ENCODE data around the gene INTS2.
"Not testable (repeated sequence)": the region's sequence is repeated elsewhere in the genome, so short reads cannot be mapped to it uniquely, and the experiment has no call there.

The INTS2 gene

DNA sequence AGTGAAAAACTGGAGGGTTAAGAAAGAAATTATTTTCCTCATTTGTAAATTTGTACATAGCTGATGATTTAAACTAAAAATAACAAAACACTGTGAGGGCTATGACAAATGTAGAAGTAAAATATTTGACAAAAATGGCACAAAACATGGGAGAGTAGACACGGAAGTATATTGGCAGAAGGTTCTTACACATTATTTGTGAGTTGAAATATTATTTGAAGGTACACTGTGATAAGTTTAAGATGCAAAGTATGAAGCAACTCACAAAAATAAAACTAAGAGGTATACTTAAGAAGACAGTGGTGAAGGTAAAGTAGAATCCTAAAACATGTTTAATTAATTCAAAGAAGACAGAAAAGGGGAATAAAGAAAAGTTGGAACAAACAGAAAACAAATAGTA is 99.1 kb downstream of the INTS2 start:
- H3K36me3 Mint-ChIP-seq (ENCODE audit: low read depth): peaks cover 25% of the 10 kb centered on the region
- H3K27ac Mint-ChIP-seq: no peak overlapping the region
- H3K27me3 Mint-ChIP-seq (ENCODE audit: low read depth): no peaks in the 10 kb centered on the region
- no peaks in the 10 kb centered on the region for H3K4me1 Mint-ChIP-seq (ENCODE audit: low read depth)
- peaks cover 5% of the 10 kb centered on the region for H3K9me3 Mint-ChIP-seq
- H3K4me3 Mint-ChIP-seq: no peak overlapping the region

DNA sequence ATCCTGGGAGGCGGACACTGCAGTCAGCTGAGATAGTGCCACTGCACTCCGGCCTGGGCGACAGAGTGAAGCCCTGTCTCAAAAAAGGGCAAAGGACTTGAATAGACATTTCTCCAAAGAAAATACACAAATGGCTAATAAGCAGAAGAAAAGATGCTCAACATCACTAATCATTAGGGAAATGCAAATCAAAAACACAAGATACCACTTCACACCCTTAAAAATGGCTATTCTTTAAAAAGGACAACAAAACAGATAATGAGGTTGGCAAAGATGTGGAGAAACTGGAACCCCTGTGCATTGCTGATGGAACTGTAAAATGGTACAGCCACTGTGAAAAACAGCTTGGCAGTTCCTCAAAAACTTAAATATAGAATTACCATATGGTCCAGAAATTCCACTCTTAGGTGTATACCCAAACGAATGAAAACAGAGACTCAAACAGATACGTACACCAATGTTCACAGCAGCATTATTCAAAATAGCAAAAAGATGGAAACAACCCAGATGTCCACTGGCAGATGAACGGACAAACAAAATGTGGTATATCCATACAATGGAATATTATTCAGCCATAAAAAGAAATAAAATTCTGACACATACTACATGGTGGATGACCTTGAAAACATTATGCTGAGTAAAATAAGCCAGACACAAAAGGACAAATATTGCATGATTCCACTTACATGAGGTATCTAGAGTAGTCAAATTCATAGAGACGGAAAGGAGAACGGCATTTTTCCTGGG is 100.0 kb downstream of the INTS2 start:
- Mint-ChIP-seq H3K27ac (no peak overlapping the region), H3K36me3 (ENCODE audit: low read depth) (peaks cover 26% of the 10 kb centered on the region), H3K27me3 (ENCODE audit: low read depth) (no peaks in the 10 kb centered on the region), H3K4me3 (no peak overlapping the region), H3K4me1 (ENCODE audit: low read depth) (no peaks in the 10 kb centered on the region), H3K9me3 (peaks cover 5% of the 10 kb centered on the region)

DNA sequence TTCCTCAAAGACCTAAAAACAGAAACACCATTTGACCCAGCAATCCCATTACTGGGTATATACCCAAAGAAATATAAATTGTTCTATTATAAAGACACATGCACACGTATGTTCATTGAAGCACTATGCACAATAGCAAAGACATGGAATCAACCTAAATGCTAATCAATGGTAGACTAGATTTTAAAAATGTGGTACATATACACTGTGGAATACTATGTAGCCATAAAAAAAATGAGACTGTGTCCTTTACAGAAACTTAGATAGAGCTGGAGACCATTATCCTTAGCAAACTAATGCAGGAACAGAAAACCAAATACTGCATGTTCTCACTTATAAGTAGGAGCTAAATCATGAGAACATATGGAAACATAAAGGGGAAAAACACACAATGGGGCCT is 100.9 kb downstream of the INTS2 start:
- not testable (repeated sequence) for H3K27ac Mint-ChIP-seq; H3K4me3 Mint-ChIP-seq; H3K27me3 Mint-ChIP-seq (ENCODE audit: low read depth); H3K9me3 Mint-ChIP-seq; H3K4me1 Mint-ChIP-seq (ENCODE audit: low read depth)
- peaks cover 30% of the 10 kb centered on the region for H3K36me3 Mint-ChIP-seq (ENCODE audit: low read depth)

DNA sequence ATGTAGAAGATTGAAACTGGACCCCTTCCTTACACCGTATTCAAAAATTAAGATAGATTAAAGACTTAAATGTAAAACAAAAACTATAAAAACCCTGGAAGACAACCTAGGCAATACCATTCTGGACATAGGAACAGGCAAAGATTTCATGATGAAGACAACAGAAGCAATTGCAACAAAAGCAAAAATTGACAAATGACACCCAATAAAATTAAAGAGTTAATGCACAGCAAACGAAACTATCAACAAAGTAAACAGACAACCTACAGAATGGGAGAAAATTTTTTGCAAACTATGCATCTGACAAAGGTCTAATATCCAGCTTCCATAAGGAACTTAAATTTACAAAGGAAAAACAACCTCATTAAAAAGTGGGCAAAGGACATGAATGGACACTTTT is 101.6 kb downstream of the INTS2 start:
- not testable (repeated sequence) for H3K4me1 Mint-ChIP-seq (ENCODE audit: low read depth); H3K4me3 Mint-ChIP-seq; H3K27me3 Mint-ChIP-seq (ENCODE audit: low read depth); H3K9me3 Mint-ChIP-seq; H3K27ac Mint-ChIP-seq
- peaks cover 33% of the 10 kb centered on the region for H3K36me3 Mint-ChIP-seq (ENCODE audit: low read depth)

DNA sequence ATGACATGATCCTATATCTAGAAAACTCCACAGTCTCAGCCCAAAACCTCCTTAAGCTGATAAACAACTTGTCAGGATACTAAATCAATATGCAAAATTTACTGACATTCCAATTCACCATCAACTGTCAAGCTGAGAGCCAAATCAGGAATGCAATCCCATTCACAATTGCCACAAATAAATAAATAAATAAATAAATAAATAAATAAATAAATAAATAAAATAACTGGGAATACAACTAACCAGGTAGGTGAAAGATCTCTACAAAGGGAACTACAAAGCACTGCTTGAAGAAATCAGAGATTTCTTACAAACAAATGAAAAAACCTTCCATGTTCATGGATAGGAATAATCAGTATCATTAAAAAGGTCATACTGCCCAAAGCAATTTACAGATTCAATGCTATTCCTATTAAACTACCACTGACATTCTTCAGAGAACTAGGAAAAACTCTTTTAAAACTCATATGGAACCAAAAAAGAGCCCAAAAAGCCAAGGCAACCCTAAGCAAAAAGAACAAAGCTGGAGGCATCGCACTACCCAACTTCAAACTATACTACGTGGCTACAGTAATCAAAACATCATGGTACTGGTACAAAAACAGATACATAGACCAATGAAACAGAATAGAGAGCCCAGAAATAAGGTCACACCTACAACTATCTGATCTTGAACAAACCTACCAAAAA is 102.2 kb downstream of the INTS2 start:
- Mint-ChIP-seq H3K9me3 (peaks cover 8% of the 10 kb centered on the region), H3K36me3 (ENCODE audit: low read depth) (peaks cover 37% of the 10 kb centered on the region), H3K4me1 (ENCODE audit: low read depth) (peaks cover 1% of the 10 kb centered on the region), H3K27ac (no peak overlapping the region), H3K4me3 (no peak overlapping the region), H3K27me3 (ENCODE audit: low read depth) (no peaks in the 10 kb centered on the region)

DNA sequence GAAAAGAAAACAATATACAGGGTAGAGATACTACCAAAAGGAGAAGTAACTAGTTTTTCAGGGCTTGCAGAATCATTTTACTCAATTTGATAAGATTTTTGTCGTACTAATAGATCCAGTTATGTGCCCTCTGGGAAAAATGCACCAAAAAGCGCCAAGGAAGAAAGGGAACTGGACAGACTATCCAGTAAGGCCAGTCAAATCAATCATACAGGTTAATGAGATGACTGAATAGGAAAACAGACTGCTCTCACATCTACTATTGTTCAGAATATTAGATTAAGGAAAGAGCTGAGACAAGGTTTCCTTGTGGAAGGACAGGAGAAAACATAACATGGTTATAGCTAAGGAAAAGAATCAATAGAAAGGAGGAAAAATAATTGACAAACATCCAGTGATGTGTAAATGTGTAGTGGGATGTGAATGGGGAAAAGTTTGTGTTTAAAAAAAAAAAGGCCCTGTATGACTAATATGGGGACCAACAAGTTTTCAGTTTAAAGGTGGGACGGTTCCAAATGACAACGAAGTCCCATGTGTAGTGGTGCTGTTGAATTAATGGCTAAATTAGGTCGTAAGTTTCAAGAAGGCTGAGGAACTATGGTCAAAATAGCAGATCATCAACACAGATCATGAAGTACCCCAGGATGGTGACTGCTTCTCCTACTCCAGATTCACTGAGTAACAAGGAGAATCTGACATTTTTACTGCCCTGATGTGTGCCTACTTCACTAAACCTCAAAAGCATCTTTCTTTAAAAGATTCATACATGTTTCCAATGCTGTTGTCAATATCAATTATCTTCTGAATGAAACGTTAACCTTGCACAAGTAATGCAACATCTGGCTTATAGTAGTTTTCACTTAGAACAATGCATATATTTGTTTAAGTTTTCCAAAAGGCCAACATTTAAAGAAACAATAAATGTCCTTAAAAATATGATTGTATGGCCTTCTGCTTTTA is 105.2 kb downstream of the INTS2 start:
- Mint-ChIP-seq H3K27me3 (ENCODE audit: low read depth) (no peaks in the 10 kb centered on the region), H3K9me3 (peaks cover 4% of the 10 kb centered on the region), H3K36me3 (ENCODE audit: low read depth) (peaks cover 34% of the 10 kb centered on the region), H3K27ac (no peak overlapping the region), H3K4me1 (ENCODE audit: low read depth) (peaks cover 4% of the 10 kb centered on the region), H3K4me3 (no peak overlapping the region)

DNA sequence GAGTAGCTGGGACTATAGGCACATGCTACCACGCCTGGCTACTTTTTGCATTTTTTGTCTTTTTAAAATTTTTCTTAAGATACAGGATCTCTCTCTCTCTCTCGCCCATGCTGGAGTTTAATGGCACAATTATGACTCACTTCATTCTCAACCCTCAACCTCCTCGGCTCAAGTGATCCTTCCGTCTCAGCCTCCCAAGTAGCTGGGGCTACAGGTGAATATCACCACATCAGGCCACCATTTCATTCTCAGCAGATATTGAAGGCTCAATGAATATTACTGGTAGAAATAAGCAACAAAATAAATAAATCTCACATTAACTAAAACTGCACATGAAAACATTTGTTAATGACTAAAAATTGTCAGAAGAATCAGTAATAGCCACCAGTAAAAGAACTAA is 106.1 kb downstream of the INTS2 start:
- Mint-ChIP-seq H3K27ac (no peak overlapping the region), H3K4me3 (no peak overlapping the region), H3K36me3 (ENCODE audit: low read depth) (peaks cover 29% of the 10 kb centered on the region), H3K27me3 (ENCODE audit: low read depth) (no peaks in the 10 kb centered on the region), H3K9me3 (peaks cover 4% of the 10 kb centered on the region), H3K4me1 (ENCODE audit: low read depth) (peaks cover 4% of the 10 kb centered on the region)

DNA sequence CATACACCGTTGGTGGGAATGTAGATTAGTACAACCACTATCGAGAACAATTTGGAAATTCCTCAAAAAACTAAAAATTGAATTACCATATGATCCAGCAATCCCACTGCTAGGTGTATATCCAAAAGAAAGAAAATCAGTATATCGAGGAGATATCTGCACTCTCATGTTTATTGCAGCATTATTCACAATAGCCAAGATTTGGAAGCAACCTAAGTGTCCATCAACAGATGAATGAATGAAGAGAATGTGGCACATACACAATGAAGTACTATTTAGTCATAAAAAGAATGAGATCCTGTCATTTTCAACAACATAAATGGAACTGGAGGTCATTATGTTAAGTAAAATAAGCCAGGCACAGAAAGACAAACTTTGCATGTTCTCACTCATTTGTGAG is 108.5 kb downstream of the INTS2 start:
- not testable (repeated sequence) for H3K4me3 Mint-ChIP-seq; H3K4me1 Mint-ChIP-seq (ENCODE audit: low read depth); H3K27ac Mint-ChIP-seq; H3K27me3 Mint-ChIP-seq (ENCODE audit: low read depth); H3K9me3 Mint-ChIP-seq
- peaks cover 26% of the 10 kb centered on the region for H3K36me3 Mint-ChIP-seq (ENCODE audit: low read depth)

DNA sequence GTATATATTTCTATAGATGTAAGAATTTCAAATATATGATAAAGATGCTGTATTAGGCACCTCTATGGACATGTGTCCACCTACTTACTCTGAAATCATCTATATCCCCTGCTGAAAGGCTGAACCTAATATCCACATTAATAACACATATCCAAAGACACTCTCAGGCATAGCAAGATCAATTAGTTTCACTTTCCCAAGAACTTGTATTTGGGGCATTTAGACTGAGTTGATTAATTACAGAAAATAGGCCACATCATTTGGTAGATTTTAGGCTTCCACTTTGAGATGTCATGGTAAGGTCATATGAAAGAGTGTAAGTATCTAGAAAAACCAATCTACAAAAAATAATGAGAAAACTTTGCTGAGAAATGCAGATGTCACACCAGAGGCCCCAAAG is 109.6 kb downstream of the INTS2 start:
- Mint-ChIP-seq H3K4me1 (ENCODE audit: low read depth) (peaks cover 4% of the 10 kb centered on the region), H3K27me3 (ENCODE audit: low read depth) (no peaks in the 10 kb centered on the region), H3K36me3 (ENCODE audit: low read depth) (peaks cover 27% of the 10 kb centered on the region), H3K27ac (no peak overlapping the region), H3K9me3 (peaks cover 4% of the 10 kb centered on the region), H3K4me3 (no peak overlapping the region)

DNA sequence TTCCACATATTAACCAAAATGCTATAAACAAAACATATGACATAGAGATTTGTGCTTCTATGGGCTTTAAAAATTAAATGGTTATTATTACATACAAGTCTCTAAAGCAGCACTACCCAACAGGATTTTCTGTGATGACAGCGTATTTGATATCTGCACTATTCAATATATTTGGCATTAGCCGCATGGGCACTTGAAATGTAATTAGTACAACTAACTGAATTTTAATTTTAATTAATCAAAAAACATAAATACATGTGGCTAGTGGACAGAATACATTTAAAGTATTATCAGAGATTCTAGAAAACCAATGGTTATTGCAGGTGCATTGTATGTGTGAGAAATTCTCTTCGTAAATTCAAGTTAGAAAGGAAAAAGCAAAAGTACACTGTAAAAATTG is 110.3 kb downstream of the INTS2 start:
- peaks cover 4% of the 10 kb centered on the region for H3K4me1 Mint-ChIP-seq (ENCODE audit: low read depth)
- no peak overlapping the region for H3K27ac Mint-ChIP-seq
- peaks cover 4% of the 10 kb centered on the region for H3K9me3 Mint-ChIP-seq
- peaks cover 28% of the 10 kb centered on the region for H3K36me3 Mint-ChIP-seq (ENCODE audit: low read depth)
- H3K4me3 Mint-ChIP-seq: no peak overlapping the region
- no peaks in the 10 kb centered on the region for H3K27me3 Mint-ChIP-seq (ENCODE audit: low read depth)

DNA sequence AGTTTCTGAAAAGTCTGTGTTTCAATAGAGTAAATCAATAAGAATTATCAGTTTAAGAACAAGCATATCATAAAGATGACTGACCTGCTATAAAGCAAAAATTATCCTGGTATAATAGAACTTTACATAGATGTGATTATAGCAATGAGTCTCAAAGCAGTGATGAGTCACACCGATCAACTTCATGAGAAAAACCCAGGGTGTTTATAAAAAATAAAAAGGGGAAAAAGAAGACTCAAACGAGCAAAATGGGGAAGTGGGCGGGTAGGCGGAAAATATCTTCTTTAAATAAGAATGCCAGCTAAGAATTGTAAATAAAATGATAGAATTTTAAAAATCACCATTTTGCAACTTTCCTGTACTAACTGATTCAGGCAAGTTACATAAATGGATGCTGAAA is 111.2 kb downstream of the INTS2 start:
- Mint-ChIP-seq H3K4me3 (no peak overlapping the region), H3K9me3 (peaks cover 4% of the 10 kb centered on the region), H3K27ac (no peak overlapping the region), H3K36me3 (ENCODE audit: low read depth) (peaks cover 22% of the 10 kb centered on the region), H3K4me1 (ENCODE audit: low read depth) (peaks cover 3% of the 10 kb centered on the region), H3K27me3 (ENCODE audit: low read depth) (no peaks in the 10 kb centered on the region)

DNA sequence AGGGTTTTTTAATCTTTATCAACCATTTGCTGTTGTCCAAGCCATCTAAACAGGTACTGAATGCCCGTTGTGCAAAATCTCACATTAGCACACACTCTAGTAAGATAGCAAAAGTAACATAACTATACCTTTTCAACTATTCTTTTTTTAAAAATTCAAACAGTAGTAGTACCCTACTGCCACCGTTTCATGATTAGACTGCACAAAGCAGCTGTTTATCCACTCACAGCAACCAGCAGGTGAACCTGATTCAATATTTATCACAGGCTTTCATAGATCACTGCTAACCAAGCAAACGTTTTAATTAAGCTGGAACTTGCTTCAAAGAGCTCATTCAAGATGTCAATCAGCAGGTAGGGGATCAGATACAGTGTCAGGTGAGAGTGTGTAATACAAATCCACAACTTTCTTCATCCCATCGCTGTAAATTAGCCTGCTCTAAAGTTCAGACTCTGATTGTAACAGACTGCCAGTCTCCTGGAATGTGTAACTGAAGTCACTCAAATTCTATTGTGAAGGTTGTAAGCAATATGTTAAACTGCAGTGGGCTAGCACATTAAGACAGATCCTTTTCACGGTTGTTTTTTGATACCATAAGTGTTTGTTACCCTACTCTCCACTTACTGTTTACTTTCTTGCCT is 111.8 kb downstream of the INTS2 start:
- H3K36me3 Mint-ChIP-seq (ENCODE audit: low read depth): peaks cover 20% of the 10 kb centered on the region
- H3K27ac Mint-ChIP-seq: no peak overlapping the region
- H3K9me3 Mint-ChIP-seq: peaks cover 2% of the 10 kb centered on the region
- no peak overlapping the region for H3K4me3 Mint-ChIP-seq
- peaks cover 3% of the 10 kb centered on the region for H3K4me1 Mint-ChIP-seq (ENCODE audit: low read depth)
- H3K27me3 Mint-ChIP-seq (ENCODE audit: low read depth): no peaks in the 10 kb centered on the region
